Subcutaneous adipose tissue (tissue), 4 donors: ENCODE data around the gene FCHSD1. TPM values are rescaled to one million over a fixed set of nuclear protein-coding genes. Genes with fewer than 3 reads are reported as not detected.

Source experiments
- CTCF ChIP-seq: fragments of 450-650 bp; IDR thresholded peaks from one replicate; pipeline ENCODE4 v1.5.1; 2016; ENCODE audit warnings: low read depth, mild to moderate bottlenecking, control low read depth, antibody characterized with exemption, moderate library complexity
- total RNA-seq, 4 donors: library from RNA; depleted of rRNA; stranded (reverse); fragments of >200 nt; gene quantifications; one replicate each; pipeline ENCODE4 v1.1.0, GENCODE V29; 2016

Gene FCHSD1
- total RNA-seq, 4 donors from 2014 or later, result 4.4 to 23.1 (median 16.3) TPM

GRCh38 chr5:141611289-141611688 is 39.9 kb downstream of the FCHSD1 start:
- no peak for TF ChIP-seq CTCF

- no peak for TF ChIP-seq CTCF
Measured at GRCh38 chr5:141609044-141609443, 42.2 kb downstream of the FCHSD1 start.

DNA sequence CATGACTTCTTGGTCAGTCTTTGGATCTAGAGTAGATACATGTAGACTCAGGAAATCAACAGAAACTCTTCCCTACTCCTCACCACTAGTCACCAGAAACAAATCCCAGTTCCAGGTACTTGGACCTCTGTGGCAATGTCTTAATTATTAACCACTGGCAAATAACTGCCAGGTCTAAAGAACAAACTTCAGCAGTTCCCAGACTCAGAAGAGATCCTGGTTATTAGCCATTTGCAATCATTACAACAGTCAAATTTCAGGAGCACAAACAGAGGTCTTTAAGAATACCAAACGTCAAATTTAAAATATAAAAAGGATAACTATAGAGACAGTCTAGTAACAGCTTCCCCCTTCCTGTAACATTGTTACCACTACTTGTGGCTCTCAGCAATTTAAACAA is 42.7 kb downstream of the FCHSD1 start:
- no peak for TF ChIP-seq CTCF

DNA sequence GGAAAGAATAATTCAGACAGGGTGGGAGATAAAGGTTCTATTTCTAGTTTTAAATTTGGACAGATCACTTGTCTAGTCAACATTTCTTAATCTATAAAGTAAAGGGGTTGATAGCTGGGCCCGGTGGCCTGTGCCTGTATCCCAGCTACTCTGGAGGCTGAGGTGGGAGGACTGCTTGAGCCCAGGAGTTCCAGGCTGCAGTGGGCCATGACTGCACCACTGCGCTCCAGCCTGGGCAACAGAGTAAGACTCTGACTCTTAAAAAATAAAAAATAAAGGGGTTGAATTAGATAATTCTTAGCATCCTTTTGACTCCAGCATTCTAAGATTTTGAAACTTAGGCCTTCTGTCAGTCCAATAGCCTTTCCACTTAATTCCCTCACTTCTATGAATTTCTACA is 43.2 kb downstream of the FCHSD1 start:
- TF ChIP-seq CTCF, result no peak

DNA sequence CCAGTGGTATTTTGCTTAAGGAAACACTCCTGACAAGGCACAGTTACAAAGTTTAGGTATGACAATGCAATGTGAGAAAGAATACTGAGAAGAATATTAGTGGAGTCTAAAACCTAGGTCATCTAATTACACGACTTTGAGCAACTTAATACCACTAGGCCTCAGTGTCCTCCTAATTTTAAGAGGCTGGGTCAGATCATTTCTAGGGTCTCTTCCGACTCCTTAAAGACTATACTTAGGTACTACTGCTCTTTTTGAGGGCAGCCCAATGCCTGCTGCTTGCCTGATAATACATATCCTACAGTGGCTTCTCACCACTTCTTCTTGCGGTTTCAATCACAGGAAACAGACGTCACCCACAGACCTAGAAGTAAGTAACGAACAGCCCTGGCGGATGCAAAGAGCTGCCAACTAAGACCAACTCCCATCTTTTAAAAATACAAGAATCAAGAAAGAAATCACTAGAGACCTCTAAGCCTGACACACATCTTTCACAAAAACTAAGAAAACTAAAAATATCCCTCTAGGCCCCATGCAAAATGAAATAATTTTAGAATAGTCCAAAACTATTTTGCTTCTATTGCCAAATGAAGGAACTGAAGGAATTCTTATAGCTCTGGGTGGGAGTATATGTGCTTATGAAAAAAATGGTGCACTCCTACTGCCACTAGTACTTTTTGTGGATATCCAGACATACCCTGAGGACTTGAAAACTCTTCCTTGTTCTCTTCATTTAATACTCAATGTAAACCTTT is 45.5 kb downstream of the FCHSD1 start:
- no peak for TF ChIP-seq CTCF

DNA sequence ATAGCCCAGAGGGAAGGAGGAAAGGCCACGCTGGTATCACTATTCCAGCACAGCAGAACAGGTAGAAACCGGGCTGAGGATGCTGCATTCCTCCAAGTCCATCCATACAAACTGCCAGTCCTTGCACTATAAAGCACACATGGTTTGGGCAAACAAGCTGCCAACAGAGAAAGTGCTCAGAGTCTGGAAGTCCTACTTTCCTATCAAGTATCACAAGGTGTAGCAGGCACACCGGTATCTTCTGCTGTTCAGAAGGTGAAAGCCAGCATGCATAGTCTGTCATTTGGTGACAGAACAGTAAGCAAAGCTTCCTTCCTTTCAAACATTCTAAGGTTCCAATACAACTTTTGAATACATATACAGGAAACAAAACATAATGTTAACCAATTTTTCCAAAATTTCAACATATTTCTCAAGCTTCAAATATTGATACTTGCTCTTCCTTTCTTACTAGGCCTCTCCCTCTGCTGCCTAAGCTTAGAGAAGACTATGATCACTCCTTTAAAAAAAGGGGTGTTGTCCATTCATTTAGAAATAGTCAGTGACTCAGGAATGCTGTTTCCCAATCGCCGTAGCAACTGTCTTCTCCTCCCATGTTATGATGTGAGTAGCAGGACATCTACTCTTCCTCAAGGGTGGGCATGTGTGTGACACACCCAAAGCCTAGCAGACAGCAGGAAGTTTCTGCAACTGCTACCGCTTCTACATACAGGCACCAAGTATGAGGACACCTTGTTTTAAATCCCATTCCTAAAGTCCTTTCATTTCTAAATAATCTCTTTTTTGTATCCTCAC is 47.1 kb downstream of the FCHSD1 start:
- TF ChIP-seq CTCF, result no peak

DNA sequence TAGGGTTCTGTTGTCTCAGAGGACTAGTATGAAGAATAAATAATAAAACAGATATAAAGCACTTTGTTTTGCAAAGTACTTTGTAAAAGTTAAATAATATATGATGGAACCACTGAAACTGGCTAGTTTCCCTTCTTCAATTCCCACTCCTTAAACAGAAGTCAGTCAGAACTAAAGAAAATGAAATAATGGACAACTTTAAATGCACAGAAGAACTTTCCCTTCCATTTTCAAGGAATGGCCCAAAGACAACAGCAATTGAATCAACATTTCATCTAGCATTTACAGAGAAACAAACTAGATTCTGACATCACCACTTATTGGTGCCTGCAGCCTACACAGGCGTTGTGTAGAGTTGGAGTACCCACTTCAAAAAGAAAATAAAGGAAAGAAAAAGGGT is 48.6 kb downstream of the FCHSD1 start:
- TF ChIP-seq CTCF, result no peak
